GM21447 (cell line): Measurements from ENCODE around the gene IQCK.

Experiments used
- ATAC-seq: cut with Tn5 transposase; IDR thresholded peaks from one replicate; pipeline ENCODE4 v1.9.1; 2021; ENCODE audit not compliant: unreplicated experiment

Gene IQCK

GRCh38 chr16:19698480-19699465 lies 19.3 kb upstream of the IQCK start:
- ATAC-seq = no peak

GRCh38 chr16:19699472-19699871 lies 18.6 kb upstream of the IQCK start:
- ATAC-seq = no peak

GRCh38 chr16:19700319-19700781 lies 17.7 kb upstream of the IQCK start:
- no peak for ATAC-seq

GRCh38 chr16:19701091-19701490 lies 17.0 kb upstream of the IQCK start:
- ATAC-seq = no peak

GRCh38 chr16:19703172-19703889 lies 14.7 kb upstream of the IQCK start:
- no peak for ATAC-seq

- no peak for ATAC-seq
Measured at GRCh38 chr16:19704321-19705145, 13.5 kb upstream of the IQCK start.

GRCh38 chr16:19705146-19705501 lies 12.9 kb upstream of the IQCK start:
- no peak for ATAC-seq

GRCh38 chr16:19705843-19706242 lies 12.2 kb upstream of the IQCK start:
- ATAC-seq = no peak

GRCh38 chr16:19706846-19707245 lies 11.2 kb upstream of the IQCK start:
- no peak for ATAC-seq

GRCh38 chr16:19707569-19708295 lies 10.3 kb upstream of the IQCK start:
- no peak for ATAC-seq

GRCh38 chr16:19708296-19709205 lies 9.5 kb upstream of the IQCK start:
- no peak for ATAC-seq

- no peak for ATAC-seq
Measured at GRCh38 chr16:19709381-19710136, 8.5 kb upstream of the IQCK start.

GRCh38 chr16:19710191-19710908 lies 7.7 kb upstream of the IQCK start:
- no peak for ATAC-seq

- ATAC-seq = no peak
Measured at GRCh38 chr16:19710991-19711545, 7.0 kb upstream of the IQCK start.

GRCh38 chr16:19711643-19712042 lies 6.4 kb upstream of the IQCK start:
- no peak for ATAC-seq

GRCh38 chr16:19712418-19713058 lies 5.5 kb upstream of the IQCK start:
- no peak for ATAC-seq

- ATAC-seq = no peak
Measured at GRCh38 chr16:19713697-19714096, 4.4 kb upstream of the IQCK start.
